T-helper 2 cell (primary cell): ENCODE results near the gene GNG12.

Source experiments
- DNase-seq, 5 experiments: peaks; one replicate each; pipeline versions ENCODE4 v3.0.0 to v3.0.0-alpha.2; 2012 to 2022

GNG12 gene

GRCh38 chr1:67780637-67781036, 52.6 kb downstream of the GNG12 start:
- DNase-seq = no peak

GRCh38 chr1:67777440-67777839, 55.8 kb downstream of the GNG12 start:
- no peak for DNase-seq

GRCh38 chr1:67777016-67777415, 56.3 kb downstream of the GNG12 start:
- DNase-seq = no peak

- DNase-seq = no peak
Observed at GRCh38 chr1:67773462-67773861, 59.8 kb downstream of the GNG12 start.

GRCh38 chr1:67771749-67772148, 61.5 kb downstream of the GNG12 start:
- DNase-seq = no peak

GRCh38 chr1:67771152-67771551, 62.1 kb downstream of the GNG12 start:
- peak in 1 of 5 experiments; percentile 9 for DNase-seq

GRCh38 chr1:67769633-67770256, 63.5 kb downstream of the GNG12 start:
- DNase-seq = no peak

- DNase-seq = no peak
Observed at GRCh38 chr1:67768480-67768879, 64.8 kb downstream of the GNG12 start.

GRCh38 chr1:67767103-67767782, 66.0 kb downstream of the GNG12 start:
- no peak for DNase-seq

- DNase-seq = peak in 1 of 5 experiments; percentile 27
Observed at GRCh38 chr1:67766141-67766978, 66.9 kb downstream of the GNG12 start.

- DNase-seq = no peak
Observed at GRCh38 chr1:67764633-67765032, 68.6 kb downstream of the GNG12 start.

GRCh38 chr1:67761730-67762129, 71.5 kb downstream of the GNG12 start:
- no peak for DNase-seq

- DNase-seq = no peak
Observed at GRCh38 chr1:67761091-67761490, 72.2 kb downstream of the GNG12 start.

- peak in 4 of 5 experiments; percentile 20 to 51 (median 37) for DNase-seq
Observed at GRCh38 chr1:67760030-67760821, 73.0 kb downstream of the GNG12 start.

- DNase-seq = no peak
Observed at GRCh38 chr1:67759692-67760029, 73.6 kb downstream of the GNG12 start.

GRCh38 chr1:67759066-67759465, 74.2 kb downstream of the GNG12 start:
- no peak for DNase-seq

GRCh38 chr1:67755619-67756018, 77.6 kb downstream of the GNG12 start:
- no peak for DNase-seq

GRCh38 chr1:67755160-67755559, 78.1 kb downstream of the GNG12 start:
- DNase-seq = no peak

GRCh38 chr1:67754526-67754920, 78.7 kb downstream of the GNG12 start:
- DNase-seq = no peak

GRCh38 chr1:67753776-67754525, 79.3 kb downstream of the GNG12 start:
- peak in 1 of 5 experiments; percentile 12 for DNase-seq

- DNase-seq = no peak
Observed at GRCh38 chr1:67752306-67752705, 81.0 kb downstream of the GNG12 start.

GRCh38 chr1:67750691-67751054, 82.6 kb downstream of the GNG12 start:
- DNase-seq = no peak
